Fibroblast of lung (primary cell): ENCODE results near the gene ZC3HAV1. TPM values are rescaled to one million over a fixed set of nuclear protein-coding genes. Genes with fewer than 3 reads are reported as not detected.
"Not testable (repeated sequence)": the region's sequence is repeated elsewhere in the genome, so short reads cannot be mapped to it uniquely, and the experiment has no call there.

Source experiments
- DNase-seq, 2 donors: peaks; one replicate each; pipeline versions ENCODE4 v3.0.0 to v3.0.0-alpha.2; 2010; ENCODE audit warnings: low read depth in 2 of 2
- H2AFZ ChIP-seq: 2 replicates; pipeline ENCODE4 v1.5.1; 2012; ENCODE audit warnings: low read length, control low read depth, inconsistent platforms
- H3K27ac ChIP-seq: 2 replicates; pipeline ENCODE4 v1.5.1; 2011; ENCODE audit warnings: low read length, control low read depth; ENCODE audit not compliant: insufficient read depth
- H3K27me3 ChIP-seq: 2 replicates; pipeline ENCODE4 v1.5.1; 2011; ENCODE audit warnings: mild to moderate bottlenecking, low read length; ENCODE audit not compliant: control insufficient read depth, insufficient read depth
- H3K36me3 ChIP-seq: 2 replicates; pipeline ENCODE4 v1.5.1; 2011; ENCODE audit warnings: low read length; ENCODE audit not compliant: control insufficient read depth, insufficient read depth
- H3K4me1 ChIP-seq: 2 replicates; pipeline ENCODE4 v1.5.1; 2011; ENCODE audit warnings: low read length; ENCODE audit not compliant: control insufficient read depth, insufficient read depth; ENCODE audit errors: extremely low read depth
- H3K4me2 ChIP-seq: 2 replicates; pipeline ENCODE4 v1.5.1; 2011; ENCODE audit warnings: low read length, control low read depth; ENCODE audit not compliant: insufficient read depth; ENCODE audit errors: extremely low read depth
- H3K4me3 ChIP-seq, 4 experiments: fragments of 200-600 bp in 1 of 4; sonication (generic) in 1 of 4; replicated peaks in 1 of 4; 2 replicates each; pipeline ENCODE4 v1.5.1; 2011 to 2016; ENCODE audit warnings: low read length in 4 of 4, low read depth in 3 of 4, mild to moderate bottlenecking in 3 of 4, control low read depth in 2 of 4, inconsistent platforms in 1 of 4, mixed read lengths in 1 of 4; ENCODE audit not compliant: insufficient read depth in 1 of 4; ENCODE audit errors: control extremely low read depth in 1 of 4
- H3K79me2 ChIP-seq: 2 replicates; pipeline ENCODE4 v1.5.1; 2012; ENCODE audit warnings: mild to moderate bottlenecking, low read length, inconsistent platforms; ENCODE audit not compliant: control insufficient read depth, insufficient read depth
- H3K9ac ChIP-seq: 2 replicates; pipeline ENCODE4 v1.5.1; 2011; ENCODE audit warnings: mild to moderate bottlenecking, low read length, control low read depth; ENCODE audit not compliant: insufficient read depth
- H3K9me3 ChIP-seq: 2 replicates; pipeline ENCODE4 v1.5.1; 2012; ENCODE audit warnings: low read depth, low read length; ENCODE audit not compliant: control insufficient read depth, insufficient read depth
- H4K20me1 ChIP-seq: 2 replicates; pipeline ENCODE4 v1.5.1; 2011; ENCODE audit warnings: low read length; ENCODE audit not compliant: control insufficient read depth, insufficient read depth; ENCODE audit errors: extremely low read depth
- EZH2 ChIP-seq: IDR thresholded peaks from 2 replicates; pipeline ENCODE4 v1.5.1; 2012; ENCODE audit warnings: low read length, control low read depth, mild to moderate bottlenecking; ENCODE audit errors: missing control alignments
- polyA plus RNA-seq, 2 donors: library from polyadenylated mRNA; depleted of rRNA in 1 of 2; stranded (reverse) in 1 of 2; unstranded in 1 of 2; fragments of >200 nt; gene quantifications; 2 replicates each; pipeline ENCODE4 v1.2.1, GENCODE V29; 2011 to 2012; ENCODE audit warnings: missing spikeins in 1 of 2
- total RNA-seq: library from RNA; depleted of rRNA; stranded (reverse); fragments of >200 nt; gene quantifications from 2 replicates; pipeline ENCODE4 v1.2.1, GENCODE V29; 2014
- TF ChIP-seq, protein P1 (sequence below), 2 donors: IDR thresholded peaks in 1 of 2; conservative IDR thresholded peaks in 1 of 2; 1 replicate in 1 of 2; 2 replicates in 1 of 2; pipeline ENCODE4 v1.5.1; 2011 to 2012; ENCODE audit warnings: low read length in 2 of 2, control low read depth in 1 of 2, inconsistent platforms in 1 of 2, low read depth in 1 of 2, mild to moderate bottlenecking in 1 of 2

ZC3HAV1 gene
- total and polyA plus RNA-seq, 2 donors (not counting 1 experiment from before 2014, with no cell fraction given), result 24.8 to 28.8 TPM

DNA sequence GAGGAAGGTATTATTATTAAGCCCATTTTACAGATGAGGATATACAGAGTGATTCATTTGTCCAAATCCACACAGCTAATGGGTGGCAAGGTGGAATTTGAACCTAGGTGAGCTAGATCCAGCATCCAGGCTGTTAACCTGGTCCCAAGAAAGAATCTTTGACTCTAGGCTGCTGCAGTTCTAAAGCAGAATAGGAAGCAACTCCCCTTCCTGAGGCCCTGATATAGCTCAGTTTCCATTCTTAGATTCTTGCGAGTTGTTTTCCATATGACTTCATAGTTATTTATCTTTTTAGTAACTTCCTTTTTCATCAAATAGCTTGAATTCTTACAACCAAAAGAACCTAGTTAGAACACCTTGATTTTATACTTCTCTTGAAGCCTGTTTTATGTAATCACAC lies 49.6 kb downstream of the ZC3HAV1 start:
- Histone ChIP-seq H3K4me2 (no peak overlapping the region), H3K4me1 (no peaks in the 10 kb centered on the region), H3K9me3 (no peaks in the 10 kb centered on the region), H3K4me3 (no peak overlapping the region), H3K79me2 (no peaks in the 10 kb centered on the region), H2AFZ (no peak overlapping the region), H3K27me3 (no peaks in the 10 kb centered on the region), H3K27ac (no peak overlapping the region), H4K20me1 (no peaks in the 10 kb centered on the region), H3K36me3 (peaks cover 6% of the 10 kb centered on the region), H3K9ac (no peak overlapping the region)
- DNase-seq, result no peak
- TF ChIP-seq, protein P1, sequence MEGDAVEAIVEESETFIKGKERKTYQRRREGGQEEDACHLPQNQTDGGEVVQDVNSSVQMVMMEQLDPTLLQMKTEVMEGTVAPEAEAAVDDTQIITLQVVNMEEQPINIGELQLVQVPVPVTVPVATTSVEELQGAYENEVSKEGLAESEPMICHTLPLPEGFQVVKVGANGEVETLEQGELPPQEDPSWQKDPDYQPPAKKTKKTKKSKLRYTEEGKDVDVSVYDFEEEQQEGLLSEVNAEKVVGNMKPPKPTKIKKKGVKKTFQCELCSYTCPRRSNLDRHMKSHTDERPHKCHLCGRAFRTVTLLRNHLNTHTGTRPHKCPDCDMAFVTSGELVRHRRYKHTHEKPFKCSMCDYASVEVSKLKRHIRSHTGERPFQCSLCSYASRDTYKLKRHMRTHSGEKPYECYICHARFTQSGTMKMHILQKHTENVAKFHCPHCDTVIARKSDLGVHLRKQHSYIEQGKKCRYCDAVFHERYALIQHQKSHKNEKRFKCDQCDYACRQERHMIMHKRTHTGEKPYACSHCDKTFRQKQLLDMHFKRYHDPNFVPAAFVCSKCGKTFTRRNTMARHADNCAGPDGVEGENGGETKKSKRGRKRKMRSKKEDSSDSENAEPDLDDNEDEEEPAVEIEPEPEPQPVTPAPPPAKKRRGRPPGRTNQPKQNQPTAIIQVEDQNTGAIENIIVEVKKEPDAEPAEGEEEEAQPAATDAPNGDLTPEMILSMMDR (conservative IDR thresholded peaks at IDR 0.05 in 1 of 2, IDR thresholded peaks at IDR 0.05 in 1 of 2; ENCODE audit: low read depth in 1 of 2, low read length in 2 of 2), result no peak
- no peak for TF ChIP-seq EZH2

DNA sequence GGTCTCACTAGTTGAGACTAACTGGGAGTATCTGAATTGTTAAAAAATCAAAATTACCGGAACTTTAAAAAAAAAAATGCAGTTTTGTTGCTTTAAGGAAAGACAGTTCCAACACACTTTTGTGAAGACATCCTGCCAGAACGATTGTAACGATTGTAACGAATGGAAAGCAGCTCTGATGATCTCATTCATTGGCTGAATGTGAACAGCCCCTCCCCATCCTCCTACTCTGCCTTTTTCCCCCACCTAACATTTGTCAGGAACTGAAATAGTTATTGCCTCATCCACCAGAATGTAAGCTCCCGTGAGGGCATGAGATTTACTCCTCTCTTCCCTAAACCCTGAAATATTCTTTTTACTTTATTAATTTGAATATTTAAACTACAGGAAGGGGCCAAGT lies 50.6 kb downstream of the ZC3HAV1 start:
- no peak for TF ChIP-seq EZH2
- TF ChIP-seq, protein P1 (conservative IDR thresholded peaks at IDR 0.05 in 1 of 2, IDR thresholded peaks at IDR 0.05 in 1 of 2; ENCODE audit: low read depth in 1 of 2, low read length in 2 of 2), result no peak
- Histone ChIP-seq H3K4me1 (no peaks in the 10 kb centered on the region), H2AFZ (no peak overlapping the region), H3K4me2 (no peak overlapping the region), H3K79me2 (no peaks in the 10 kb centered on the region), H3K9me3 (no peaks in the 10 kb centered on the region), H3K36me3 (peaks cover 2% of the 10 kb centered on the region), H3K9ac (no peak overlapping the region), H3K4me3 (no peak overlapping the region), H3K27ac (no peak overlapping the region), H3K27me3 (no peaks in the 10 kb centered on the region), H4K20me1 (no peaks in the 10 kb centered on the region)
- DNase-seq, result peak; percentile 42 to 52

DNA sequence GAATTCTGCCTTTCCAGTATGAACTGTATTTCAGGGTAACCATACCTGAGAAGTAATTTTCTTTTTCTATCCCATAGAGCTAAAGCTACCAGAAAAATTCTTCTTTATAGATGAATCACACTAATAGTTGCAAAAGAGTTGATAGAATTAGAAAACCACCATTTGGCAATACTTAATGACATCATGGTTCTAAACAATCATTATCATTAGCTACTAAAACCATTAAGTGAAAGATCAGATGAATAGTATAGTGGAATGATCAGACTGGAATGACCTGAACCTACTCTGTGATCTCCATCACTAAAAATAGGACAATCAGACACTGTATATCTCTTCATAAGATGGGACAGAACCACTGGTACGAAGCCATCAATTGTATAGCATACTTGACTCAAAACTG lies 53.8 kb downstream of the ZC3HAV1 start:
- no peak overlapping the region for H3K4me2 ChIP-seq
- no peaks in the 10 kb centered on the region for H3K79me2 ChIP-seq
- H3K4me3 ChIP-seq, result no peak overlapping the region
- peaks cover 1% of the 10 kb centered on the region for H3K36me3 ChIP-seq
- H2AFZ ChIP-seq, result no peak overlapping the region
- no peak overlapping the region for H3K27ac ChIP-seq
- no peak overlapping the region for H3K9ac ChIP-seq
- no peaks in the 10 kb centered on the region for H4K20me1 ChIP-seq
- no peaks in the 10 kb centered on the region for H3K9me3 ChIP-seq
- no peaks in the 10 kb centered on the region for H3K27me3 ChIP-seq
- H3K4me1 ChIP-seq, result no peaks in the 10 kb centered on the region
- no peak for DNase-seq
- TF ChIP-seq, protein P1 (conservative IDR thresholded peaks at IDR 0.05 in 1 of 2, IDR thresholded peaks at IDR 0.05 in 1 of 2; ENCODE audit: low read depth in 1 of 2, low read length in 2 of 2), result no peak
- TF ChIP-seq EZH2, result no peak

DNA sequence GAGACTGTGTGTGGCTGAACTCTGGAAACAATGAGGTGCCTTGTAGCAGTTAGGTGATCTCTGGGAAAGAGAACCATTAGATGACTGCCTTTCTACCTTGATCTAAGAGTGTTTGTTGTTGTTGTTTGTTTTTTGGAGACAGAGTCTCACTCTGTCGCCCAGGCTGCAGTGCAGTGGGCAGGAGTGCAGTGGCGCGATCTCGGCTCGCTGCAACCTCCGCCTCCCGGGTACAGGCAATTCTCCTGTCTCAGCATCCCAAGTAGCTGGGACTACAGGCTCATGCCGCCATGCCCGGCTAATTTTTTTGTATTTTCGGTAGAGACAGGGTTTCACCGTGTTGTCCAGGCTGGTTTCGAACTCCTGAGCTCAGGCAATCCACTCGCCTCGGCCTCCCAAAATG lies 54.9 kb downstream of the ZC3HAV1 start:
- H3K79me2 ChIP-seq, H4K20me1 ChIP-seq, H3K4me1 ChIP-seq, DNase-seq, H3K4me2 ChIP-seq, H3K27me3 ChIP-seq, H3K36me3 ChIP-seq, H3K4me3 ChIP-seq, H3K9me3 ChIP-seq, H3K27ac ChIP-seq, H2AFZ ChIP-seq, H3K9ac ChIP-seq: not testable (repeated sequence)
